HG03097 (cell line): ENCODE measurements around the gene PEX5.

Experiments used
- ATAC-seq: cut with Tn5 transposase; IDR thresholded peaks from one replicate; pipeline ENCODE4 v1.9.1; 2021; ENCODE audit not compliant: unreplicated experiment, low FRiP score

Gene PEX5

DNA sequence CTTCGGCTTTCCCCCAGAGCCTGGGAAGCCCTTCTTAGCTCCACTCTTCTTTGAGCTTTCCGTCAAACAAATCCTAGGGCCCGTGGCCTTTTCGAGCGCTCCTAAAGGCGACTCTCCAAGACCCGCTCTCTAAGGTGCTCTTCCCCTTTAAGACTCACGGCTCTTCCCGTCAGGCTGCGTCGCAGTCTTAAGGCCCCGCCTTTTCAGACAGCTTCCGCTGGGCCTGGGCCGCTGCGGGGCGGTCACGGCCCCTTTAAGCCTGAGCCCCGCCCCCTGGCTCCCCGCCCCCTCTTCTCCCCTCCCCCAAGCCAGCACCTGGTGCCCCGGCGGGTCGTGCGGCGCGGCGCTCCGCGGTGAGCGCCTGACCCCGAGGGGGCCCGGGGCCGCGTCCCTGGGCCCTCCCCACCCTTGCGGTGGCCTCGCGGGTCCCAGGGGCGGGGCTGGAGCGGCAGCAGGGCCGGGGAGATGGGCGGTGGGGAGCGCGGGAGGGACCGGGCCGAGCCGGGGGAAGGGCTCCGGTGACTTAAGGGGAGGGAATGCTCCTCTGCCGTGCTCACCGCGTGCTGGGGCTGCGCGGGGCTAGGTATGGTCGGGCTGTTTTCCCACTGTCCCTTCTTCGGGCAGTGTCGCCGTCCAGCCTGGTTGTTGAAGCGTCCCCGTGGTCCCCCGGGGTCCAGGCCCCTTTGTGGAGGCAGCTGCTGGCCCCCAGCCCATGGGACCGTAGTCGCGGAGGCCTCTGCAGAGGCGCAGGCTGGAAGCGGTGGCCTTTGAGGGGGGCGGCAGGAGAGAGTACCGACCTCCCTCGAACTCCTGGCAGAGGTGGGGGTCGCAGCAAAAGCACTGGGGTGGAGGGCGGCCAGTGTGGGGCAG lies at the start of gene PEX5:
TSS of gene PEX5 (plus strand) at position 289 of the 870 bp plus-strand sequence. CDS start 692 bp downstream, outside the sequence.
- ATAC-seq = peak; percentile 84

DNA sequence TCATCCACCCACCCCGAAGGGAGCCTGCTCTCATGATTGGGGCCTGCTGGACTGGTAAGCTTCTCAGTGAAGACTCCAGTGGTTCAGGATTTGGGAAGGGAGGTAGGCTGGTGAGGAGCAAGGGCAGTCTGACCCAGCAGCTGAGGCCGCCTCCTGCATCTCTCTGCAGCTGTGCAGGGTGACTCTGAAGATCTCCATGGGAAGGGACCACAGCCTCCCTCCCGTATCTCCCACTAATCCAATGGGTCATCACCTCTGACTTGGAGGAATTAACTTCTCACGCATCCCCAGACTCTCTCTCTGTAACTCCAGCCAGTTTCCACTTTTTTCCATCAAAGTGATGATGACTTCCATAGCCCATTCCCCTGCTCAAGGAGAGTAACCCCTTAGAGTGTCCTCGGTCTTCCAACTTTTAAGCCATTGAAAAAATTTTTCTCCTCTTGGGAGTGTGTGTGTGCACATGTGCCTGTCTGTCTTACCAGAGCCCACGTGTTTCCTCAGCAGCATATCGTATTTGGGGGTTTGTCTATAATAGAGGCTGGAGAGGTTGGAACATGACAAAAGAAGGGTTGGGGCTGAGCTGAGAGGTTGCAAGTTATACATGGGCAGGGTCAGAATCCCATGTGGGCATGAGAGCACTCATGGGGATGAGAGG lies 48.0 kb upstream of the PEX5 start:
- ATAC-seq = no peak

DNA sequence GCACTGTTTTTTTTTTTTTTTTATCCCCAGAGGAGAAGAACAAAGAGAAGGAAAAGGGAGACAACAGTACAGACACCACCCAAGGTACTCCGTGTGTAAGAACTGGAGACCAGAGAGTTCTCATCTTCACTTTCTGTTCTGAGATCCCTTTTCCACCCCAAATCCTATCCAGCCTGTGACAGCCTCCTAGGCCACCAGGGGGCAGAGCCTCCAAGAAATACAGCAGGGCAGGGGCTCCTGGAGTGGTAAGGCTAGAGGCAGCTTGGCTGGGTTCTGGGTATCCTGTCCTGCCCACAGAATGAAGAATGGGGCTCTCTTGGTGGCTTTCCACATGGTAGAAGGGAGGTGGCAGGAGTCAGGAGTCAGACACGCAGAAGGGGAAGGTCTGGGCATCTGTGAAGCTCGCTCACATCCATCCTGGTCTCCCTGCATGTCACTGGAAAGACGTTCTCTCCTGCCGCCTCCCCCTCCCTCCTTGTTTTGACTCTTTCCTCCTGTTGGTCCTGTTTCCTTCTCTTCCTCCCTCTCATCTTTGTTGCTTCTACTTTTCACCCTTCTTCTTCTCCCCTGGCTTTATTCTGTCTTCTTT lies 47.3 kb upstream of the PEX5 start:
- no peak for ATAC-seq

DNA sequence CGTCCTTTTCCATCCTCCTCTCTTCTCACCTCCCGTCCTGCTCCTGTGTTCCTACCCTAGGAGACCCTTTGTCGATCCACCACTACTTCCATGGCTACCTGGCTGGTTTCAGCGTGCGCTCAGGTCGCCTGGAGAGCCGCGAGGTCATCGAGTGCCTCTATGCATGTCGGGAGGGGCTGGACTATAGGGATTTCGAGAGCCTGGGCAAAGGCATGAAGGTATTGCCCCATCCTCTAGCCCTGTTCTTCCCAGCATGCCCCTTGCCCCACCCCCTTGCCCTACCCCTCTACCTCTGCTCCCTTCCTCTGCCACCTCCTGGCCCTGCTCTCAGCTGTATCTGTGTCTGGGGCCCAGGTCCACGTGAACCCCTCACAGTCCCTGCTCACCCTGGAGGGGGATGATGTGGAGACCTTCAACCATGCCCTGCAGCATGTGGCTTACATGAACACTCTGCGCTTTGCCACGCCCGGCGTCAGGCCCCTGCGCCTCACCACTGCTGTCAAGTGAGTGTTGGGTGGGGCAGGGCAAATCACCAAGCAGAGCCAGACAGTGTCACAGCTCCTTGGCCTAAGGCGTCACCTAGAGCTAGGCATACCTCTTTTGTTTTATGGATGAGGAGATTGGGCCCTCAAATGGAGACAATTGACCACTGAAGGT lies 46.5 kb upstream of the PEX5 start:
- ATAC-seq = no peak

DNA sequence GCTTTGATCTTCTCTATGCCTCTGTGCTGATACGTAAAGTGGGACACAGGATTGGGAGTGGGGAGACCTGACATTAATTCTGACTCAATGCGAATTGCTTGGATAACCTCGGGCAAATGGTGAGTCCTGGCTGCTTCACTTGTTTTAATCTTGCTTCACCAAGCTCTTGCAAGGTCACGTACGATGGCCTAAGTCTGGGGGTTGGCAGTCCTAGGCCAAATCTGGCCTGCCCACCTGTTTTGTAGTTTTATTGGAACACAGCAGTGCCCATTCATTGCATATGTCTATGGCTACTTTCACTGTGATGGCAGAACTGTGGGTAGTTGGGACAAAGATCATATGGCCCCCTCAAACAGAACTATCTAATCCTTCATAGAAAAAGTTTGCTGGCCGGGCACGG lies 45.9 kb upstream of the PEX5 start:
- ATAC-seq = no peak

DNA sequence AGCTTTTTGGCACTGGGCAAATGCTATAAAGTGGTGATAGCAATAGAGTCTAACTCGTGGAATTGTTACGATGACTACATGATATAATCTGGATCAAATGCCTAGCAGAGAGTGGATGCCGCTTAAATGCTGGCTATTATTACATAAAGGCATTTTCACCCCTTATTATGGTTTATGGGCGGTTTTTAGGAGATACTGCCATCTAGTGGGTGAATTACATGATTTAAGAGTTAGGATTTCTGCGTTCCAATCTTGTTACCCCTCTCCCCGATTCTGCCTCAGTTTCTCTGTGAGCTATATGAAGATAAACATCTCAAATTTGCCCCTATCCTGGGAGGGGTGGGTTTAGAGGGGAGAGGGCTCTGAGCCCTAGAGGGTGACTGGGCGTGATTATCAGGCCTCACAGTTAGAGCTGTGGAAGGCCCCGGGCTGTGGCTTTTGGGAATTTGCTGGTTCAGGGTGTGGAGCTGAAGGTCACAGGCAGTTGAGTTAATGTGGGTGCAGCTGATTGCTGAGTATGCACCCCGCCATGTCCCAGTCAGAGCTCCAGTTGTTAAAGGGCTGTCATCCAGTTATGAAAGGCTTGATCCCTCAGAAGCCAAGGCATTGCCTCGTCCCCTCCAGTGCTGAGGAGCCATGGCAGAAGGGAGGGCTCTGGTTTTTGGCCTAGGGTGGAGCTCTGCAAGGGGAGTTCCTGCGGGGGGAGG lies 44.9 kb upstream of the PEX5 start:
- no peak for ATAC-seq

DNA sequence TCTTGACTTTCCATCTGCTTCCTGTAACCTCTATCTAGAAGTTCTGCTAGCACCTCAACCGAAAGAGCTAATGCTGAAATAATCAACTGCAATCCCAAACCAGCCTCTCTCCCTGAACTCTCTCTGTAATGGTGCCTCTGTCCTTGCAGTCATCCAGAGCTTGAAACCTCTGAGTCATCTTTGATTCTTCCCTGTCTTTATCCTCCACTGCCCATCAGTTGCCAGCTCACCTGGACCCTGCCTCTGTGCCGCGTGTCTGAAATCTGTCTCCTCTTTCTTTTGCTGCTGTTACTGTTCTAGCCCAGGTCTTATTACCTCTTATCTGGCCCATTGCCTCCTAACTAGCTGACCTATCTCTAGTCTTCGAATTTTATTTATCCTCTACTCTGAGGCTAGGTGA lies 43.8 kb upstream of the PEX5 start:
- ATAC-seq = no peak

DNA sequence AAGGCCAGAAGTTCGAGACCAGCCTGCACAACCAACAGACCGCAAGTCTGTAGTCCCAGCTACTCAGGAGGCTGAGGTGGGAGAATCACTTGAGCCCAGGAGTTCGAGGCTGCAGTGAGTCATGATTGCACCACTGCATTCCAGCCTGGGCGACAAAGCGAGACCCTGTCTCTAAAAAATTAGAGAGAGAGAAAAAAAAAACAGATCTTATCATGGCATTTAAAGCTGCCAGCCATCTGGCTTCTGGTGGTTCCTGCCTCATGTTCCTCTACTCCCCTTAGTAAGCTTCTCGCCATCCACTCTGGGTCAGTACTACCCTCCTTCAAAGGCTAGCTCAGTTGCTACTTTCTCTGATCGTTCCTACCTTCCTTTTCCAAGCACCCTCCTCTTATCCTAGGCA lies 43.3 kb upstream of the PEX5 start:
- ATAC-seq = no peak

DNA sequence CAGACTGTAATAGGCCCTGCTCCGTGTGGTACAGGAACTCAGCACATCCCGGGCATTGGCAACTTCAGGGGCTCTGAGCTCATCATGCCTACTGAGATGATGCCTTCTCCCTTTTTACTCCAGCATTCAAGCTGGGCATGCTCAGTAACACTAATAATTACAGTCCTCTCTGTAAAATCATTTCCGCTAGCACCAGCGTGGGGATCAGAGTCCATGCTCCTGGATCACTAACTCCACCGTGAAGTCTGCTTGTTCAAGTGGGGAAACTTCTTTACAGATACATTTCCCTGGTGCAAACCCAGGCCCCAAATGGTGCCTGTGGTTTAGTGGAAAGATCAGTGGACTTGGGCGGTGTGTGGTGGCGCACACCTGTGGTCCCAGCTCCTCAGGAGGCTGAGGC lies 42.6 kb upstream of the PEX5 start:
- no peak for ATAC-seq

DNA sequence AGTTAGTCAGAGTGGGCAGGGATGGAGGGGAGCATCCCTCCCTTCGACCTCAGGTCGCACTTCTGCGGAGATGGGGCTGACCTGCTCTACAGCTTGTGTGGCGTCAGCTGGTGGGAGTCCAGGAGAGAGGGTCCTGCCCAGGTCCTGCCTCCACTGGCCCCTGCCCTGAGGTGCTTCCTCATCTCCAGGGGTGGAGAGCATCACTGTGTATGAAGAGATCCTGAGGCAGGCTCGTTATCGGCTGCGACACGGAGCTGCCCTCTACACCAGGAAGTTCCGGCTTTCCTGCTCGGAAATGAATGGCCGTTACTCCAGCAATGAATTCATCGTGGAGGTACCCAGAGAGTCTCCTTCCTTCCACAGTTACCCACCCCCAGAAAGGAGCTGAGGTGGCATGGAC lies 39.1 kb upstream of the PEX5 start:
- no peak for ATAC-seq

DNA sequence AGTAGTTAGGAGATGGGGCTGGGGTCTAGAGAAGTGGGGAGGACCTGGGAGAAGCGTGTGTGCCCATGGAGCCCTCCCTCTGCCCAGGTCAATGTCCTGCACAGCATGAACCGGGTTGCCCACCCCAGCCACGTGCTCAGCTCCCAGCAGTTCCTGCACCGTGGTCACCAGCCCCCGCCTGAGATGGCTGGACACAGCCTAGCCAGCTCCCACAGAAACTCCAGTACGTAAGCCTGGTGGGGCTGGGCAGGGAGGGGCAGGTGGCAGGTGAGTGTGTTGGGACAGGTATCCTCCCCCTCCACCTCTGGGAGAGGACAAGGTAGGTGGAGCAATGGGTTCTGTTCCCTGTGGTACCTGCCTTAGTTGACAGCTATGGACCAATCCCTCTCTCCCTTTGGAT lies 38.6 kb upstream of the PEX5 start:
- ATAC-seq = no peak

DNA sequence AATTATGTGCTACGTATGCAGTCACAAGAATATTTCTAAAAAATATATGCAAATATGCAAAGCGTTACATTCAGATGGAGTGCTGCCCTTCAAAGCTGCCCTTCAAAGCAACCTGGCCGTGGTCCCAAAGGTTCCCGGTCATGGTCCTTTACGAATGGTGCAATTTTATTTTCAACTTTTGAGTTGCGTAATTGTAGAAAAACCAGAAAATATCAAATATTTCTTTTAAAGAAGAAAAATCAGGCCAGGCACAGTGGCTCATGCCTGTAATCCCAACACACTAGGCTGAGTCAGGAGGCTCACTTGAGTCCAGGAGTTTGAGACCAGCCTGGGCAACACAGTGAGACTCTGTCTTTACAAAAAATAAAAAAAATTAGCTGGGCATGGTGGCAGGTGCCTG lies 38.0 kb upstream of the PEX5 start:
- no peak for ATAC-seq

DNA sequence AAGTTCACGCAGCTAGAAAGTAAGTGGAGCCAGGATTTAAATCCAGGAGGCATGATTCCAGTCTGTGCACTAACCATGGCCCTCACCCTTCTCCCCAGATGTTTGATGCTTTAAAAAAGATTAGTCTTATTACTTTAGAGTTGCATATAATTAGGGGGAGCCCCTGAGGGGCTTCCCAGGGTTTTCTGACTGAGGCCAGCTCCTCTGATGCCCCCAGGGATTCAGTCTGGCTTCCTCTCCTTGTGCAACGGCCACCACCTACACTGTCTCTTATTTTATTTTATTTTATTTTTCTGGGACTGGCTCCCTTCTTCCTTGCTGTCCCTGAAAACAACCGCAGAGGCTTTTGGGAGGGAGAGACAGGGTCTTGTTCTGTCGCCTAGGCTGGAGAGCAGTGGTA lies 36.7 kb upstream of the PEX5 start:
- no peak for ATAC-seq

DNA sequence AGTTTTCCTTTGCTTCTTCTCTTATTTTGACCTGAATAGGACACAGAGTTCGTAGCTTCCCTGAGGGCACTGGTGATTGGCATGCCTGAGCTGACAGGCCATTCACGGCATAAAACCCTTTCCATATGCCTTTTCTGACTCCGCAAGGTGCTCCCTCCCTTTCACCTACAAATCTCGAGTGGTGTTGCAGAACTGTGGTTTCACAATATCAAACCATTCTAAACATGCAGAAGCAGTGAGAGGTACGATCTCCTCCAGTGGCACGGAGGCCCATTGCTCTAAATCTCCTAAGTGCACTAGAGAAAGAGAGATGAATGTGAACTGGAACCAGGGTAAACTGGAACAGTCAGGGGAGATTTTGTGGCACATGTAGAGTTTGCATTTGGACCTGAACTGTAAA lies 35.4 kb upstream of the PEX5 start:
- ATAC-seq = no peak

DNA sequence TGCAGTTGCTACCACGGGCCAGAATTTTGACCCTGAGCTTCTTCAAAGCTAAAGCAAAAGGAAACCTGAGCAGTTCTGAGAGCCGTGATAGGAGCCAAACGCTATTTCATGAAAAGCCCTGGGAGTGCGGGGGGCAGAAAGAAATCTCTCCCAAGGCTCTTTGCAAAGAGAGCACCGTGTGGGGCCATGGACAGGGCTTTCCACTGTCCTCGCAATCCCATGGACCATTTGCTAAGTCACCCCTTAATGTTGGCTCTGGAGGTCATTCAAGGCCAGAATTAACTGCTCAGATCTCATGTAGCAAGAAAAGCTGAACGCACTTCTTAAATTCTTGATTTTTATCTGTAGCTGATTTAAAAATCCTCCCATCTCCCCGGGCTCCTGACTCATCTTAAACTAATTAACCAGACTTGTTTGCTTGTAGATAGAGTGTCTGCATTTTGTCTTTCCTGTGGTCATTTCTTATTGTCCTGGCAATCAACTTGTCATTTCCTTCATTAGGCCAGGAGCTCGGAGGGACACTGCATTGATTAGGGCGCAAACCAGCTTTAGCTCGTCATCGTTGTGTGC lies 34.5 kb upstream of the PEX5 start:
- no peak for ATAC-seq

DNA sequence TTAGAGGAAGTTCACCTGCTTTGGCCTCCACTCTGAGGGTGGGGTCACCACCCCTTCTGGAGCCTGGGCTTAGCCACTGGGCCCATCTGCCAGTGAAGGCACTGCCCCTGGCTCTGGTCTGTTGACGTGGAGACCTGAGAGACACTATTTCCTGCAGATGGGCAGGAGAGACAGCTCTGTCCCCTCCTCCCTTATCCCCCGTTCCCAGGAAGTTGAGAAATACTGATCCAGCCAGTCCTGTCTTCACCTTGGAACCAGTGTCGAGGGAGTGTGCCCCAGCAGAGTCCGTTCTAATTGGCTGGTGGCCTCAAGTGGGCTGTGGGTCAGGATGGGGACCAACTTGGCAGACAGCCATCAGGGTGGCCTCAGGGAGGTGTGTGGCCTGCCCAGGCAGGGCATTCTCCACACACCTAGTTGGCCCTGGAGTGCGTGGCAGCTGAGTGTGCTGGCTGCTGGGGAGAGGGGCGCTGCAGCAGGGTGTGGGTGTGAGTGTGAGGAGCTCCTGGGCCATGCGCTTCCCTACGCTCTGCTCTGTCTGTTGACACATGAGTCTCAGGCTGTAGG lies 33.9 kb upstream of the PEX5 start:
- ATAC-seq = no peak

DNA sequence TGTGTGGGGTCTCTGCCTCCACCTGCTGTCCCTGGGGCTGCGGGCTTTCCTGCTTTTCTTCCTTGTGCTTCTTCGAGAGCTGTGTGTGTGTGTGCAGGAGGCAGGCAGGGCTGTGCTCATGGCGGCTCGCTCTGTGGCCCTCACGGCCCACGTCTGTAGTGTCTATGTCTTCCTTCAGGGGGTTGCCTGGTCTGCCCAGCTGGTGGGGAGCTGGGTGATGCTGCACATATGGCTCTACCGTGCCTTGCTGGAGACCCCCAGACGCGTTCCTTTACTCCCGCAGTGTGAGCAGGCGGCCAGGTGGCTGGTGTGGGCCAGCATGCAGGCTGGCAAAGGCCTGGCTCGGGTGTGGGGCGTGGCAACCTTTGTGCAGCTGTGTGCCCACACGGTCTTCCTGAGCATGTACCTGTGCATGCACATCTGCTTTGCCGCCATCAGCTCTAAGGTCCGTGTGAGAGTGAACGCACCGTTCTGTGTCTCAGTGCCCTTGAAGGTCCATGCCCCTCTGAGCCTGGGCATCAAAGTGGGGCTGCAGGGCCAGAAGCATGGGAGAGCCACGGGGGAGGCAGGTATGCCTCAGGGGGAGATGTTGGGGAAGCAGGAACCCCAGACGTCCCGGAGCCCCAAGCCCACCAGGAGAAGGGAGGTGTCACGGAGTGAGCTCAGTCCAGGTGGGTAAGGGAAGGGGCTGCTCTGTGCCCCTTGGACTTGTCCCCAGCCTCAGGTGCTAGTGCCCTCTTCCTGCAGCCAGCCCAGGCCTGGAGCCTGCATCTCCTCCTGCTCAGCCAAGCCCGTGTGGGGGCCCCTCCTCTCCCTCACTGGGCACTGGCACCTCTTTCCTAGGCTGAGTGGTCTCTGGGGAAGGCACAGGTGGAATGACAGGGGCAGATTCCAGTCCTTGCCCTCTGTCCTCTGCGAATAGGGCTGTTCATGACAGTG lies 33.0 kb upstream of the PEX5 start:
- no peak for ATAC-seq

DNA sequence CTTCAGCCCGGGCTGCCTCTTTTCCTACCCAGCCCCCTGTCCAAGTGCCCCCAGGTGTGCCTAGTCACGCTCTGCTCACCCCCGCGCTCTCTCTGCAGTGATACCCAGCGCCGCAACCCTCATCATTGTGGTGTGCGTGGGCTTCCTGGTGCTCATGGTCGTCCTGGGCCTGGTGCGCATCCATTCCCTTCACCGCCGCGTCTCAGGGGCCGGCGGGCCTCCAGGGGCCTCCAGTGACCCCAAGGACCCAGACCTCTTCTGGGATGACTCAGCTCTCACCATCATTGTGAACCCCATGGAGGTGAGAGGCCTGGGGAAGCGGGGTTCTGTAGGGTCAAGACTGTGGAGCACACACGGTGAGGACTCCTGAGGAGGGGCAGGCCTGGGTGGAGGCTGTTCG lies 32.1 kb upstream of the PEX5 start:
- no peak for ATAC-seq
